HG03565 (cell line): ENCODE results near the gene SLC6A9.

Experiments used
- ATAC-seq: cut with Tn5 transposase; IDR thresholded peaks from one replicate; pipeline ENCODE4 v1.9.1; 2021; ENCODE audit warnings: mild to moderate bottlenecking, moderate library complexity; ENCODE audit not compliant: unreplicated experiment

SLC6A9 gene

DNA sequence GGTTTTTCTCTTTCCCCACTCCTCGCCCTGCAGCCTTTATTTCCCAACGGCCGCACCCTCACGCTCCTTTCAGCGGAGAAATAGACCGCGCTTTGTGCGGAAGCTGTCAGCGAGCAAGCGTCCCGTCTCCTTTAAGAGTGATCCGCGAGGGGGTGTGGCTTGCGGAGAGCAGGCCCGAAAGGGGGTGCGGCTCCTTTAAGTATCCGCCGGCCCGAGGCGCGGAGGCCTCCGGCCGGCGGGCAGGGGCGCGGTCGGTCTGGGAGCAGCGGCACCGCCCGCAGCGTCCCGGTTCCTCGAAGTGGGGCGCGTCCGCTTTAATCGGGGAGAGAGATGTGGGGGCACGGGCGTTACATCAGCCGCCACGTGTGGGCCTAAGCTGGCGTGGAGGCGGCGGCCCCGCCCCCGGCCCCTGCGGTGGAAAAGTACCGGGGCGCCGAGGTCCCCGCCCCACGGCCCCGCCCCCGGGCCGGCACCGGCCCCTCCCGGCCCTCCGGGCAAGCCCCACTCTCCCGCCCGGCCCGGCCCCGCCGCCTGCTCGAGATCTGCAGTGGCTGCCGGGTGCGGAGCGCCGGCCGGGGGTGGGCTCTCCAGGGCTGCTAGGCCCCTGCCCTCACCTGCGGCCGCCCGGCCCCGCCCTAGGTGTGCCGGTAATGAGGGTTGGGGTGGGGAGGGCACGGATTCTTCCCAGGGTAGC is 1.2 kb downstream of the SLC6A9 start:
- peak; percentile 70 for ATAC-seq

DNA sequence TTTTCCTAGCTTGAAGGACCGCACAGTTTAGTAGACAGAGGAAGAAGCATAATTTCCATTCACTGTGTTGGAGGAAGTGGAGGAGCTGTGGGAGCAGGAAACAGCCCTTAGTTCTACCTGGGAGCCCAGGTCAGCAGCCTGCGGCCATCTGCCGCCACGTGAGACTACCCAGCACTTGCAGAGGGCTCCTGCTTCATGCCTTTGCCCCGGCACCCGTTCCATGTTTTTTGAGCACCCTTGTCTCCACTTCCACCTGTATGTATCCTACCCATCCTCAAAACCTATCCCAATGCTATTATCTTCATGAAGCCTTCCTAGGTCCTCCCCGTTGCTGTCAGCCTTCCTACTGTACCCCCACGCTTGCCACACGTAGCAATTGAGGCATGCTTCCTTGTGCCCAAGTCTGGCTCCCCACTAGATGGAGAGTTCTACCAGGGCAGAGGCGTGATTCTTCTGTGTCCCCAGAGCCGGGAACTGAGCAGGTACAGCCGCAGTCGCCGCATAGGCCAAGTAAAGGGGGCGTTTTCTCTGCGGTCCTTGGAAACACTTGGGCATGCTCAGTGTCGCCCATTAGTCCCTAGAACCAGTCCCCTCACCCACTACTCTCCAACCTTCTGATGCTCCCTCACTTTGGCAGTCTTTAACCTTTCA is 1.9 kb downstream of the SLC6A9 start:
- ATAC-seq = peak; percentile 8

DNA sequence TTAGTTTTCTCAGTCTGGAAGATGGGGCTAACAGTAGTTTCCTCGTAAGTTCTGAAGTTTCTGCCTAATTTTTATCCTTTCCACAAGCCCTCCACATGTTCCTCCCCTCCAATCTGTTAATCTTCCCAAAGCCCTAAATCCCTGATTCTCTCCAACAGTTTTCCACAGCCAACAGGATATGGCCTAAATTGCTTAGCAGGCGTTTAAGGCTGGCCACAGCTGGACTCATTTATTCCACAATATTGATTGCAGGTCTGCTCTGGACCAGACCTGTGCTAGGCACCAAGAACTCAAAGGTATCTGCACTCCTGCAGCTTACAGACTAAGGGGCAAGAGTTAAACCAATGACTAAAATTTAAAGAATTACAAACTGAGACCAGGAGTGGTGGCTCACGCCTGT is 3.9 kb downstream of the SLC6A9 start:
- no peak for ATAC-seq

DNA sequence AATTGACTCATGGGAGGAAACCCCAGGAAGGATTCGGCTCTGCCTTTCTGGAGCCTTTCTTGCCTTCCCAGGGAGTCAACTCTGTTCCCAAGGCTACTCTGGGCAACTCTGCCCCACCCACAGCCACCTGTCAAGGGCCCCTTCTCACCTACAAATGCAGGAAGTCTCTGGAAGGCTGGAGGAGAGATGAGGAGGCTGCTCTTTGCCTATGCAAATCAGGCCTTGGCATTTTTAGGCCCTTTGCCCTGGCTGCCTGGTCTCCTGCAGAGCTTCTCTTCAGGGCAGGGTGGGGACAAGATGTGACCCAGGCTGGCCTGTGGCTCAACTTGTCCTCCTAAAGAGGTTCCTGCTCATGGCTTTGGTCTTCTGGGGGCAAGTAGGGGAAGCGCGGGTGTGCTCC is 5.4 kb downstream of the SLC6A9 start:
- ATAC-seq = no peak

DNA sequence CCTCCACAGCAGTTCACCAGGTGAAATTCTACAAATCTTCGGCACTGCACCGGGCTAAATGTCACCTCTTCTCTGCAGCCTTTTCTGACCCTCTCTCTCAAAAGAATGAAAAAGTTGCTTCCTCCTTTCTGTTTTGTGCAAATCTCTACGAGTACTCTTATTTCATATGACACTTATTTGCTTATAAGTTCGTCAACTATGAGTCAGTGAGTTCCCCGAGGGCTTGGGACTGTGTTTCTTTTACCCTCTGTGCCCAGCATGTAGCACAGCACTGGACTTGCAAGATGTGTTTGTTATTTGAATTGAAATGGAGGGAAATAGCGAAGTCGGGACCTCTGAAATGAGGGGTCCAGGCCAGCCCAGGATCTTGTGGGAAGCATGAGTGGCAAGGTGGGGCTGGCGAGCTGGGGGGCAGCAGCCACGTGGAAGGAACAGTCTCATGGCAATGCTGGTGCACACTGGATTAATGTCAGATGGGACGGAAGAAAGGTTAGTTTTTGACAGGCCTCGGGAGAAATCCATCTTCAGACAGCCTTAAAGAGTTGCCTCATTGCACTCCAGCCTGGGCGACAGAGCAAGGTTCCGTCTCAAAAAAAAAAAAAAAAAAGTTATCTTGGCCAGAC is 6.2 kb downstream of the SLC6A9 start:
- no peak for ATAC-seq

DNA sequence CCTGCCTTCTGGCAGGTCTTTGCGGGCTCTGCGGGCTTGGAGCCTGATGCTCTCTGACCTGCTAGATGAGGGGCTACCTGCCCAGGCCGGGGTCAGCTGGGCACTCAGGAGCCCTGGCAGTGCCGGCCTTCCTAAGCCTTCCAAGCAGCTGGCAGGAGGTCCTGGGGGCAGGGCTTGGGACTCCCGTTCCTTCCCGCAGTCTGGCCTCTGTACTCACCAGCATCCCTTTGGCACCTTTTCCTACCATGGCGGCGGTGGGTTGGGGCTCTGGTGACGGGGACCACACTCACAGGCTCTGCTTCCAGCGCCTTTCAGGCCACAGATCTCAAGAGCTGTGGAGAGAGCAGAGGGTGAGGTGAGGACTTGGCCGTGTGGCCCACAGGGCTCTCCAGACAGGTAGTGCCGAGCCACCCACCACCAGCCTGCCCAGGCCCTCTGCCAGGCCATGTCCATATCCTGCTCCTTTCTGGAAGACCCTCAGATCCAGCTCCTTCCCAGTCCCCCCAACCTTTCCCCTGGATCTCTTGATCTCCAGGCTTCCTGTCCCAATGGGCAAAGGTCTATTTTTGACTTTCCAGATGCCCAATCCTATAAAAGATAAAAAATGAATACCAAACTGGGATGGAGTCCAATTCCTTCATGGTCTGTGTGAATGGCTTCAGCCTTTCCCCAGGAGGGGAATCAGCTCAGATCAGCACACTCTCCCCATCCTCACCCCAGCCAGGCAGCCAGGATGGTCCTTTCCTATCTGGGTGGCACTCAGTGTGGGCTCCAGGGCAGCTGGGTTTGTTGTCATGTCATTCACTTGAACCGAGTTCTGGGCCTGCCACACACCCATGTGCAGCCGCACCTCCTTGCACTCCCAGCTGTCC is 7.0 kb downstream of the SLC6A9 start:
- ATAC-seq = no peak

DNA sequence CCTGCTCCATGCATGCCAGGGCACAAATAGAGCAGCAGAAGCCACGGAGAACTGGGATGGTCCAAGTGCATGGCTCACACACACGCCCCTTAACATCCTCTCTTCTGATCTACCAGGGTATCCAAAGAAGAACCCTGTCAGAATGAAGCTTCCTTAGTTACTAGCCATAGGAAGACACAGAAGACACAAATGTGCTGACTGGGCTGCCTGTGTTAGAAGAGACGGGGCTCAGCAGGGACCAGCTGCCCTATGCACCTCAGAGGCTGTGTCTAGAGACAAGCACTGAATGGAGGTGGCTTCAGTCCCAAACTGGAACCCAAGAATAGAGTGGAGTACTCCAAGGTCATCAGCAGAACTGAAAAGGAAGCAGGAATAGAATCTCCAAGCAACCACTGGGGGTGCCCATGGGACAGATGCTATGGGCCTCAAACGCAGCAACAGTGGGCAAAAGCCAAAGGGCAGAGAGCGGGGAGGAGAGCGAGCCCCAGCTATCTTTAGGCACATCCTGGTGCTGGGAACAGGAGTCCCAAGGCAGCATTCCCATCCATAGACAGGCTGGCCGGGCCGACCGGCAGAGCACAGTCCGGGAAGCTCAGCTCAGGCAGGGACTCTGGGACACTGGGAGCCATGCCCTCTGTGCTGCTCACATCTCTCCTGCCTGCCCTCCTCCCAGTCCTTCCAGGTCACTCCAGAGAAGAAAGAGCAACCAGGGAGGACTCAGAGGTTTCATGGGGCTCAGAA is 9.5 kb downstream of the SLC6A9 start:
- ATAC-seq = no peak

DNA sequence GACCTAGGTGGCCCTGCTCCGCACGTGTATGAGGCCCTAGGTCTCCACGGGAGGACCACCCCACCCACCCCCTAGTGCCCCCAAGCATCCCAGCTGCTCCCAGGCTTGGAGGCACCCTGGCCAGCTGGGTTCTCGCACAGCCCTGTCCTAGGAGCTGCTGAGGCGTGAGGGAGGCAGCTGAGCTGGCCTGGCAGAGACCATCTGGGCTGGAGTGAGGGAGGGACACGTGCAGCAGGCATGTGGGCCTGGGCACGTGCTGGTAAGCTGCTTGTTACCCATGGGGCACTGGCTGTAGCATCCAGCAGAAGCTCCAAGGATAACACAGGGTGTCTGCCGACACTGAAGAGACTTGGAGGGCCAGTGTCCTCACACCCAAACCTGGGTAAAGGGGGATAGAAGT is 10.1 kb downstream of the SLC6A9 start:
- no peak for ATAC-seq

DNA sequence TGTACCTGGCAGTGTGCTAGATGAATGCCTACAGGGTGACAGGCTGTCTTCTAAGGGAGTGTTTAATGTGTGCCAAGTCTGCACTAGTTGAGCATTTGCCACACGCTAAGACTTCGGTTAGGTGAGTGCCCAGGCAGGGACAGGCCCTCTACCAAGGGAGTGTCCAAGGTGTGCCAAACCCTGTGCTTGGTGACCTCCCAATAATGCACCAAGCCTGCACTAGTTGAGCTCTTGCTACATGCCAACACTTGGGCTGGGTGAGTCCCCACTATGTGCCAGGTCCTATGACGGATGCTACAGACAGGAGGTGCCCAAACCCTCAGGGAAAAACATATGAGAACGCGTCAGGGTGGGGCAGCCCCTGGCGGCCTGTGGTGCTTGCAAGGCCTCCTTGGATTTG is 10.8 kb downstream of the SLC6A9 start:
- ATAC-seq = no peak

DNA sequence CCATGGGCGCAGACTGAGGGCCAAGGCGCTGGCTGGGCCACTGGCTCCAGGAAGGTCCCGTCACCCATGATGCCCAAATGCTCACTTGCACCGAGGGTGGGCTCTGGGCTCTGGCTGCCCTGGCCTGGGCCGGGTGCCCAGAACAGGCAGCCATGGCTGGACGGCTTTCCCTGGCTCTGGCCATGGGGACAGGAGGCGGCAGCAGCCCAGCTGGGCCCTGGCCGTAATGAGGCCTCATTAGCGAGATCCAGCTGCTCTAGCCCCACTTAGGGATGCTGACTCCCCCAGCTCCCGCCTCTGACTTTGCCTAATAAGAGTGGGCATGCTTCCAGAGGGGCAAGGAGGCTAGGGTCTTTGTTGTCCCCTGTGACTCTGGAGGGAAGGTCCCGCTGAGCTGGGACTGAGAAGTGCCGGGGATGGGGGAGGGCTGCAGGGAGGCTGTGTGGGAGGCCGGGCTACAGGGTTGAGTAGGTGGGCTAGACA is 11.8 kb downstream of the SLC6A9 start:
- ATAC-seq = no peak

DNA sequence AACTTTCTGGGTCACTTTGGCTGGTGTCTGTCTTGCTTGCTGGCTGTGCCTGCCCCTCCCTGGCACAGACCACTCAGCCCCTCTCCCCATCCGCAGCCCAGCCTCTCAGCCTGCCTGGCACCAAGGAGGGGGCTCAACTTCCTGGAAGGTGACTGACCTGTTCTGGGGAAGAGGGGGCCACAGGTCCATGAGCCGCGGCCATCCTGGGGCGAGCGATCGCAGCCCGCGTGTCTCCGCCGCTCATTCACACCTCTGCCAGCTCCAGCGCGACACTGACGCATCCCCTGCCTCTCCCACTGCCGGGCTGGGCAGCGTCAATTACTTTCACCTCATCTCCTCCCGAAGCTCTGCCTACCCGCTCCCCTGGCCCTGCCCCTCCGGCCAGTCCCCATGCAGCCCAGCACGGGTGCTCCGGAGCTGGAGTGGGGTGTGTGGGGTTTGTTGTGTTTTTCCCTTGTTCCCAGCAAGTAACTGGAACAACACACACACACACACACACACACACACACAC is 14.3 kb downstream of the SLC6A9 start:
- ATAC-seq = no peak

DNA sequence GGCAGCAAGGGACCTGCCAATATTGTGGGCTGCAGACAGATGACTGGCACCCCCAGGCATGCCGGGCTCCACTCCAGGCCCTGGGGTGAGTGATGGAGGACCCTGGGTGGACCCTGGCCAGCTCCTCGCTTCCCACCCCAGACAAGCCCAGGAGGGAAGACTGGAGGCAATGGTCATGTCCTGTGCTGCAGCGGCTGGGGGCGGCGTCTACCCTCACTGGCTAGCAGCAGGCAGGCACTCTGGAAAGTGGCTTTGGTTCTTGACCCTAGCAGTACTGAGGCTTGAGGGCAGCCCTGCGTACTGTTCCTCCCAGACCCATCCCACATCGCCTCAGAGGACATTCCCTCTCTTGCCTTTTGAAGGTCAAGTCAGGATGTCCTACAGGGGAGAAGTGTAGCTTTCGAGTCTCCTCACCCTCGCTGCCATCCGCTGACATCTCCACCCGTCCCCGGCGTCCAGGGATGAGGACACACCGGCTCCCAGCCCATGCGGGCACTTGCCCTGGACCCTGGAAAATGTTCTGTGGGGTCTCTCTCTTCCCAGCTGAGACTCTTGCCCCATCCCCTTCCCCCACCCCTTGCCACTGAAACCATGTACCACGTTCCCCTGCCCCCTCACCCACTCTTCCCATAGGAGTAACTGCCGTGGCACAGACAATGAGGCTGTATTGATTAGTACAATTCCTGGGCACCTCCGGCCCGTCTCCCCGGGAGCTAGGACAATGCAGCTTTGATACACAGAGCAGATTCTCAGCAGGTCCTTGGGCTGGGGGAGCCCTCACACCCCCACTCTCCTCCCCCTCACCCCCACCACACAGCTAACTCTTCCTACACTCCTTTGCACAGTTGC is 15.0 kb downstream of the SLC6A9 start:
- no peak for ATAC-seq

DNA sequence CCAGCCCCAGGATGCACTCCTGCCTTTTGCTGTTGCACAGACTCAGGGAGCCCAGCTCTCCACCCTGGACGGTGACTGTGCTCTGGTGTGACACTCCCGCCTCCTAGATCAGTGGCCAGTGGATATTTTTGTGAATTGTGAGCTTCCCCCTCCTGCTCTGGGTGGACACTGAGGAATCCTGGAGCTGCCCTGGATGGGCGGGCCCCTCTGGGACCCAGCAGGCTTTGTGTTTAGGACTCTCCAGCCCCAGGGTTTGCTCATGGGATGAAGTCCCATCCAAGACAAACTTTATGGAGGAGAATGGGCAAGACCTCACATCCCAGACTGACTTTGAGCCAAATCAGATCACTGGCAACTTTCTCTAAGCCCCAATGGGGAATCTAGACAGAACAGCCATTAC is 16.1 kb downstream of the SLC6A9 start:
- ATAC-seq = no peak

DNA sequence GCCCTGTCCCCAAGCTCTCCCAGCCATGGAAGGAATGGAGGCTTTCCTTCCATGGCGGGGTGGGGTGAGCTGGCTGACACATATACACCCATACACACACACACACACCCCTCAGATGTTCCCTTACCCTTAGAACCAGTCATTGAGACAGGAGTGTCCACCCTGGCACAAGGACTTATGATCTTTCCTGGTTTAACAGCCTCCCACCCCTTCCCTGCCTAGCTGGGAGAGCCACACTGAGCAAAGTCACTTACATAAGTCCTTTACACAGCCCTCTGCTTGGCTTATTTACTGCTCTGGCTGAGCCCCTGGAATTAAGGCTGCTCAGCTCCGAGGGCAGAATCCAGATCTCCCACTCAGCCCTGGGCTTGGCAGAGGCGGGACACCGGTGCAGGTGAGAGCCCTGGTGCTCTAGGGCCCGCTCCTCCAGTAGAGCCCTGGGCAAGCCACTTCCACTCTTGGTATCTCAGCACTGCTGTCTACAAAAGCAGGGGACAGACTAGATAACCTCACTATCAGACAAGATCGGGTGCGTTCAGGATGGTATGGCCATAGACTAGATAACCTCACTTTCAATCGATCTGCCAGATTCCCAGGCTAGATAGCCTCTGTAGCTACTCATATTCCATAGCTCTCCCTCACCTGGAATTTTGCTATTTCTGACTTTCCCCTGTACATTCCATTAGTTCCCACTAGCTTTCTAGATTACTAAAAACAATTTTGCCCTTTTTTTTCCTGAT is 16.7 kb downstream of the SLC6A9 start:
- ATAC-seq = no peak

DNA sequence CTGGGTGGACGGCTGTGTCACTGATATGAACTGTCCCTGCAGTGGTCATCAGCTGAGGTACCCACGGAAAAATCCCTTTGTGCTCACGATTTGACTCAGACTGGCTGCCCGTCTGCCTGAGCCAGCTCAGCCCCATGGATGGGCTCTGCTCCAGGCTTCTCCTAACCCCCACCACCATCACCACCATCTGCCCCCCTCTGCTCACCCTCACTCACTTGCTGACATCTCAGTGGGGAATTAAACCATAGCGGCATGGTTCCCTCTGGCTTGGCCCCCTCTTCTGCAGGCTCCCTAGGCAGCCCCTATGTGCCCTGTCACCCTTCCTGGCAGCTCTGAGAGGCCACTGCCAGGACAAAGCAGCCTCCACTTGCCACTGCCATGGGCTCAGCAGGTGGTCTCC is 17.3 kb downstream of the SLC6A9 start:
- ATAC-seq = no peak

DNA sequence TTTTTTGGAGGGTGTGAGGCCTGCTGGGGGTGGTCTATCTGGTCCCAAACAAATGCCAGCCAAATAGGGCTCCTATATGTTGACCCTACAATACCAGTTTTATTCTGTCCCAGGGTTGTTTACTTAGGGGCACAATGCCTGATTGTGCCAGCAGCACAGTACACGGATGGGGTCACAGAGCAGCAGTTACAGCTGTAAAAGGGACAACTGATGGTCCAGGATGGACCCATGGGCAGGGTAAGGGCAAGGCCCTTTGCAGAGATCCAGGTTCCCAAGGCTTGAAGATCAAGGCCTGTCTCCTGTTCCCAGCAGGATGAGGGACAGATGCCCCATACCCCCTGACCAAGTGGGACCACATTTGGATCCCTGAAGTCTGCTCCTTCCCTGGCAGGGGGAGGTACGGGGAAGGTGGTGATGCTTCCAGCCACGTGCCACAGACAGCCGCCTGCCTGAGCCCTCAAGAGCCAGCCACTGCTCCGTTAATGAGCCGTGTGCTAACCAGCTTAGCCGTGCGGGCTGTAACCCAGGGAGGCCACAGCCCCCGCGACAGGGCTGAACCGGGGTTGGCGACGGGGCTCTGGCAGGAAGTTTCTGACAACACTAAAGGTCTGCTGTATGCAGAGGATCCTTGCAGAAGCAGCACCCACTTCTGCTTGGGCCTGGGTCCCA is 18.2 kb downstream of the SLC6A9 start:
- ATAC-seq = no peak

DNA sequence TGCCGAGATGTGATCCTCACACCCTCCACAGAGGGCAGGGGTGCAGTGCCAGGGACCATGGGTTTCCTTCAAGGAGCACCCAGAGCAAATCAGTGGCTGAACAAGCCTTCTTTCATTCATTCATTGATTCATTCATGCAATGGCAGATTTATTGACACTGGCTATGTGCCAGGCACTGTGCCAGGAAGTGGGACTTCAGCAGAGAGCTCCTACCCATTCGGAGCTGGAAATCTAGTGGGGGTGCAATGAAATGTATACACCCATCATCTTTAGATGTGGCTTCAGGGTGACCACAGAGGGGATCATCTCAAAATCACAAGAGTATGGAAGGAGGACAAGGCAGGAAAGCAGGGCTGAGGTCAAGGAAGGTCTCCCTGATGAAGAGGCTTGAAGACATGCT is 18.9 kb downstream of the SLC6A9 start:
- ATAC-seq = no peak

DNA sequence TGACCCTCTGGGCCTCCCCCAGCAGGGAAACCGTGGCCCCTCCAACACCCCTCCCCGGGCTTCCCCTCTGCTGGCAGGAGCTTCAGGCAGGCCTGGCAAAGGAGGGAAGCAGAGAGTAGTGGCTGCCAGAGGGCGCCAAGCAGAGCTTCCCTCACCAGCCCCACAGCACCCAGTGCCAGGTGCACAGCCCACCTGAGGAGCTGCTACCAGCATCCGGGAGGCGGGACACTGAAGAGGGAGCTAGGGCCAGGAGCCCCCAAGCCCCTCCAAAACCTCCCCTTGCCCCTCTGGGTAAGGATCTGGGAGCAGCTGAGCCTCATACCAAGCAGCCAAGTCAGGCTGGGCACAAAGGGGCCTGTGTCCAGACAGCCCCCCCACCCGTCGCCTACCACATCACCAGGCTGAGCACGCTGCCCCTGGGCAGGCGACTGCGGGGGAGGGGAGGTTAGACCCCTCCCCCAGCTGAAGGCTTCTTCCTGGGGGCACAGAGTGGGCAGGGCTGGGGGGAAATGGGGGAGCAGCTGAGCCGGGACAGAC is 20.3 kb downstream of the SLC6A9 start:
- ATAC-seq = no peak
